Loucy (cell line): ENCODE measurements around the gene CTSF.

Experiments used
- CTCF ChIP-seq: fragments of 200-600 bp; sonication (generic); conservative IDR thresholded peaks from 2 replicates; pipeline ENCODE4 v1.5.1; 2014; ENCODE audit warnings: mild to moderate bottlenecking, antibody characterized with exemption, low read length
- EZH2phosphoT487 ChIP-seq: fragments of 200-600 bp; IDR thresholded peaks from 2 replicates; pipeline ENCODE4 v1.6.1; 2018; ENCODE audit warnings: antibody characterized with exemption, mild to moderate bottlenecking, moderate library complexity, borderline replicate concordance

GRCh38 chr11:66531841-66532240 is 36.6 kb downstream of the CTSF start:
- TF ChIP-seq CTCF (no peak), EZH2phosphoT487 (no peak)
